ENCODE data around the gene STIM1. TPM values are rescaled to one million over a fixed set of nuclear protein-coding genes. Genes with fewer than 3 reads are reported as not detected.

Gene STIM1
- total RNA-seq, 2 experiments from 2014 or later, result 103 to 108 TPM

GRCh38 chr11:3954448-3955298 is 99.2 kb downstream of the STIM1 start:
- POLR2A ChIA-PET, result interaction anchor here (0.6 to 1.0 kb wide), 2 partner anchors 94 to 127 kb away, joined by 3 read pairs; no protein-coding TSS in a partner anchor
- no peaks in the 10 kb centered on the region for H3K27me3 Mint-ChIP-seq
- peaks cover 86% of the 10 kb centered on the region for H3K4me1 Mint-ChIP-seq
- H3K36me3 Mint-ChIP-seq (ENCODE audit: low read depth), result peaks cover 50% of the 10 kb centered on the region
- CTCF ChIA-PET, result interaction anchor here (1.1 to 1.6 kb wide), 3 partner anchors 13 to 113 kb away, joined by 3 read pairs; partner anchors contain the start of genes RHOG and STIM1
- DNase-seq, result no peak
- H3K9me3 Mint-ChIP-seq, result peaks cover 2% of the 10 kb centered on the region
- peak overlapping the region; percentile 54 for H3K27ac Mint-ChIP-seq
- H3K4me3 Mint-ChIP-seq, result peak overlapping the region; percentile 1

GRCh38 chr11:3955299-3955665 is 99.8 kb downstream of the STIM1 start:
- CTCF ChIA-PET, result interaction anchor here (1.2 to 1.6 kb wide), 2 partner anchors 100 to 114 kb away, joined by 3 read pairs; partner anchors contain the start of genes RHOG and STIM1
- POLR2A ChIA-PET, result no interaction called here
- H3K36me3 Mint-ChIP-seq (ENCODE audit: low read depth), result peaks cover 46% of the 10 kb centered on the region

GRCh38 chr11:3956038-3956437 is 100.6 kb downstream of the STIM1 start:
- H3K36me3 Mint-ChIP-seq (ENCODE audit: low read depth), result peaks cover 42% of the 10 kb centered on the region
- ChIA-PET POLR2A (no interaction called here), CTCF (interaction anchor here (0.7 to 1.2 kb wide), 2 partner anchors 8 to 101 kb away, joined by 3 read pairs; partner anchors contain the start of gene STIM1)
- no peak for DNase-seq
- H3K27ac Mint-ChIP-seq, result peak overlapping the region; percentile 82
- H3K4me3 Mint-ChIP-seq, result no peak overlapping the region
- H3K27me3 Mint-ChIP-seq, result no peaks in the 10 kb centered on the region
- peaks cover 81% of the 10 kb centered on the region for H3K4me1 Mint-ChIP-seq
- peaks cover 2% of the 10 kb centered on the region for H3K9me3 Mint-ChIP-seq

More at GRCh38 chr11:3955299-3955665, 99.8 kb downstream of the STIM1 start:
- Mint-ChIP-seq H3K9me3 (peaks cover 2% of the 10 kb centered on the region), H3K27me3 (no peaks in the 10 kb centered on the region), H3K27ac (peak overlapping the region; percentile 54), H3K4me3 (peak overlapping the region; percentile 1), H3K4me1 (peaks cover 86% of the 10 kb centered on the region)
- no peak for DNase-seq

GRCh38 chr11:3956748-3957147 is 101.3 kb downstream of the STIM1 start:
- ChIA-PET CTCF (interaction anchor here (2.5 kb wide), 1 partner anchor 102 kb away, joined by 15 read pairs; the partner anchor contains the start of gene STIM1), POLR2A (no interaction called here)
- Mint-ChIP-seq H3K27me3 (no peaks in the 10 kb centered on the region), H3K27ac (no peak overlapping the region), H3K9me3 (peaks cover 2% of the 10 kb centered on the region), H3K36me3 (ENCODE audit: low read depth) (peaks cover 42% of the 10 kb centered on the region), H3K4me3 (no peak overlapping the region), H3K4me1 (peaks cover 79% of the 10 kb centered on the region)
- DNase-seq, result no peak

- POLR2A ChIA-PET, result no interaction called here
- peaks cover 39% of the 10 kb centered on the region for H3K36me3 Mint-ChIP-seq (ENCODE audit: low read depth)
- H3K4me1 Mint-ChIP-seq, result peaks cover 79% of the 10 kb centered on the region
- peaks cover 2% of the 10 kb centered on the region for H3K9me3 Mint-ChIP-seq
- CTCF ChIA-PET, result interaction anchor here (1.4 to 2.5 kb wide), 2 partner anchors 13 to 103 kb away, joined by 3 to 15 read pairs; partner anchors contain the start of gene STIM1
- no peaks in the 10 kb centered on the region for H3K27me3 Mint-ChIP-seq
- no peak for DNase-seq
- H3K4me3 Mint-ChIP-seq, result no peak overlapping the region
- H3K27ac Mint-ChIP-seq, result peak overlapping the region; percentile 33
Measured at GRCh38 chr11:3957437-3957836, 102.0 kb downstream of the STIM1 start.

GRCh38 chr11:3958281-3958680 is 102.8 kb downstream of the STIM1 start:
- Mint-ChIP-seq H3K9me3 (peaks cover 2% of the 10 kb centered on the region), H3K27ac (no peak overlapping the region), H3K36me3 (ENCODE audit: low read depth) (peaks cover 35% of the 10 kb centered on the region), H3K4me1 (peaks cover 76% of the 10 kb centered on the region), H3K4me3 (no peak overlapping the region), H3K27me3 (no peaks in the 10 kb centered on the region)
- CTCF ChIA-PET, result interaction anchor here (0.8 to 2.5 kb wide), 6 partner anchors 9 to 109 kb away, joined by 3 to 15 read pairs (median 3); partner anchors contain the start of gene STIM1
- no peak for DNase-seq
- POLR2A ChIA-PET, result interaction anchor here (0.6 to 1.4 kb wide), 2 partner anchors 103 to 126 kb away, joined by 3 read pairs; partner anchors contain the start of gene STIM1

GRCh38 chr11:3959015-3959902 is 103.8 kb downstream of the STIM1 start:
- H3K4me3 Mint-ChIP-seq, result no peak overlapping the region
- no peaks in the 10 kb centered on the region for H3K27me3 Mint-ChIP-seq
- peak overlapping the region; percentile 21 for H3K27ac Mint-ChIP-seq
- H3K9me3 Mint-ChIP-seq, result no peaks in the 10 kb centered on the region
- DNase-seq, result no peak
- CTCF ChIA-PET, result interaction anchor here (0.9 to 2.5 kb wide), 7 partner anchors 8 to 118 kb away, joined by 3 to 15 read pairs (median 3); partner anchors contain the start of genes RHOG and STIM1
- H3K36me3 Mint-ChIP-seq (ENCODE audit: low read depth), result peaks cover 35% of the 10 kb centered on the region
- H3K4me1 Mint-ChIP-seq, result peaks cover 74% of the 10 kb centered on the region
- POLR2A ChIA-PET, result interaction anchor here (0.7 to 1.4 kb wide), 2 partner anchors 104 to 106 kb away, joined by 3 read pairs; partner anchors contain the start of gene STIM1

GRCh38 chr11:3959903-3960265 is 104.4 kb downstream of the STIM1 start:
- ChIA-PET POLR2A (interaction anchor here (1.4 kb wide), 1 partner anchor 105 kb away, joined by 3 read pairs; the partner anchor contains the start of gene STIM1), CTCF (interaction anchor here (0.9 to 1.4 kb wide), 5 partner anchors 8 to 118 kb away, joined by 3 to 5 read pairs (median 3); partner anchors contain the start of genes RHOG and STIM1)
- no peaks in the 10 kb centered on the region for H3K9me3 Mint-ChIP-seq
- H3K36me3 Mint-ChIP-seq (ENCODE audit: low read depth), result peaks cover 29% of the 10 kb centered on the region
- H3K27ac Mint-ChIP-seq, result no peak overlapping the region
- H3K4me3 Mint-ChIP-seq, result no peak overlapping the region
- peaks cover 68% of the 10 kb centered on the region for H3K4me1 Mint-ChIP-seq
- H3K27me3 Mint-ChIP-seq, result no peaks in the 10 kb centered on the region
- no peak for DNase-seq

GRCh38 chr11:3962406-3962840 is 107.0 kb downstream of the STIM1 start:
- Mint-ChIP-seq H3K27me3 (no peaks in the 10 kb centered on the region), H3K9me3 (no peaks in the 10 kb centered on the region), H3K27ac (peak overlapping the region; percentile 1), H3K36me3 (ENCODE audit: low read depth) (peaks cover 33% of the 10 kb centered on the region), H3K4me1 (peaks cover 70% of the 10 kb centered on the region), H3K4me3 (no peak overlapping the region)
- no peak for DNase-seq
- ChIA-PET POLR2A (no interaction called here), CTCF (no interaction called here)

- no peak overlapping the region for H3K27ac Mint-ChIP-seq
- POLR2A ChIA-PET, result no interaction called here
- H3K4me1 Mint-ChIP-seq, result peaks cover 74% of the 10 kb centered on the region
Measured at GRCh38 chr11:3964056-3964455, 108.6 kb downstream of the STIM1 start.

GRCh38 chr11:3964935-3965604 is 109.6 kb downstream of the STIM1 start:
- H3K9me3 Mint-ChIP-seq, result peaks cover 5% of the 10 kb centered on the region

More at GRCh38 chr11:3964056-3964455, 108.6 kb downstream of the STIM1 start:
- Mint-ChIP-seq H3K4me3 (no peak overlapping the region), H3K9me3 (peaks cover 5% of the 10 kb centered on the region), H3K36me3 (ENCODE audit: low read depth) (peaks cover 42% of the 10 kb centered on the region), H3K27me3 (no peaks in the 10 kb centered on the region)
- CTCF ChIA-PET, result interaction anchor here (0.6 to 1.4 kb wide), 2 partner anchors 8 to 109 kb away, joined by 3 to 5 read pairs; partner anchors contain the start of gene STIM1
- no peak for DNase-seq

More at GRCh38 chr11:3964935-3965604, 109.6 kb downstream of the STIM1 start:
- H3K27ac Mint-ChIP-seq, result no peak overlapping the region
- CTCF ChIA-PET, result interaction anchor here (0.6 to 1.4 kb wide), 2 partner anchors 9 to 110 kb away, joined by 3 to 5 read pairs; partner anchors contain the start of gene STIM1
- DNase-seq, result no peak
- peaks cover 52% of the 10 kb centered on the region for H3K36me3 Mint-ChIP-seq (ENCODE audit: low read depth)
- H3K27me3 Mint-ChIP-seq, result no peaks in the 10 kb centered on the region
- H3K4me3 Mint-ChIP-seq, result no peak overlapping the region
- peaks cover 74% of the 10 kb centered on the region for H3K4me1 Mint-ChIP-seq
- POLR2A ChIA-PET, result no interaction called here

All from activated CD4-positive, alpha-beta T cell treated with anti-CD3 and anti-CD28 coated beads, Interleukin-2, amount 10 ng/mL, durations not matched to agents 7 days and 5 days (primary cell).